ENCODE measurements around the gene TTLL8.

TTLL8 gene

DNA sequence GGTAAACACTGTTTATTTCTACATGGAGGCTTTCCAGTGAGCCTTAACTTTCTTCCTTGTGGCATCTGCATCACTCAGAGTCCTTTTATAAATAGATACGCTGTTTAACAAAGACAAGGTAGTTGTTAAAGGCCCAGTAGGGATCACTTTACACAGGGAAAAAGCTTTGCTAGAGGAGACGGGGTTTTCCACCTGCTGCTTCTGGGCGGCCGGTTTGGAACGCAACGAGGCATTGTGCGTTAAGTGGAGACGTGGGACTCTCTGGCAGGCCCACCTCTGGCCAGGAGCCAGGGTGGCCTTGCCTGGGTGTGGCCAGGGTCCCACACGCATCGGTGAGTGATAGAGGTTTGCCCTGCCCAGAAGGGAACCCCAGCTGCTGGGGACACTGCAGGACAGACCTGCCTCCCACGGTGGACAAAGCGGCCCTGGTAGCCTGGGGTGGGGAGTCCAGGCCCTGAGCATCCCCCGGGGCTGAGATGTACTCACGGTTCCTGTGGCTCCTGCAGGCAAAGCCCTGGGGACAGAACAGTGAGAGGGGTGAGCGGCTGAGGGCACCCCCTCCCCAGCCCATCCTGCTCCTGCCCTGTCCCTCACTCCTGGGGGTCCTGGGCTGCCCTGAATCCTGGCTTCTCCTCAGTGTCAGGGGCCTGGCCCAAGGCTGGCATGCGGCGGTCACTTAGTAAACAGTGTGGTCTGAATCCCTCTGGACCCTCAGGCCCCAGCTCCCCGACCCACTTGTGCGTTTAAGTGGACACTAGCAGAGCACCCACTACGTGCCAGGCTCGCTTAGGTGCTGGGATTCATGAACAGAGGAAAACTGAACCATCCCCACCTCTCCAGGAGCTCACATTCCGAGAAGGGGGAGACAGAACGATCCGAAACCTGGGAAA, 49.7 kb downstream of the TTLL8 start:
- in situ Hi-C loops (cut with MboI; ENCODE audit: low sequenced_read_pairs) = no loop called here

DNA sequence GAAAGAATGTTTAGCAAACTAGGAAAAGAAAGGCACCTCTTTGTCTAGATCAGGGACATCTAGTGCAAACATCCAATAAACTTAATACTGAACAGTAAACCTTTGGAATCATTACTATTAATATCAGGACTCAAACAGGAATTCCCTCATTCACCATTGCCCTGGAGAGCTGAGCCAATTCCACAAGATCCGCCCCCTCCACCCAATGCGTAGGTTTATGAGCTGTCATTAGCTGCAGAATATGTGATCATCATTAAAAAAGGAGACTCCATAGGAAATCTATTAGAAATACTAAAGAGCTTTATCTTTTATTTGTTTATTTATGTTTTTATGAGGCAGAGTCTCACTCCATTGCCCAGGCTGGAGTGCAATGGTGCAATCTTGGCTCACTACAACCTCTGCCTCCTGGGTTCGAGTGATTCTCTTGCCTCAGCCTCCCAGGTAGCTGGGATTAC, 51.0 kb downstream of the TTLL8 start:
- in situ Hi-C loops (cut with MboI; ENCODE audit: low sequenced_read_pairs) = no loop called here

DNA sequence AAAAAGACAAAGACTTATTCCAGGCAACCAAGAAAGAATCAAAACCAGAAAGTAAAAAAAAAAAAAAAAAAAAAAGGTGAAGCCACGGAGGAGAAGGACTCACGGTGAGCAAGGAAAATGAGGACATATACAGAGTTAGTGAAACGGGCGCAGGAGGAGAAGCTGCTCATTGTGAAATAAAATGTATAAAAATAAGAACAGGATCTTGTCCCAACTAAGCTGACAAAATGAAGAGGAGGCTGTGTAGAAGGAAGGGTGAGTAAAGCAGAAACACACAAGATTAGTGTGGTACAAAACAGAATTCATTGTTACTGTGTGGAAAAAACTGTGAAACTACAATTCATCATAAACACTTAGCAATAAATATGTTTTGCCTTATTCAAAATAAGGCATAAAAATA, 53.2 kb downstream of the TTLL8 start:
- in situ Hi-C loops (cut with MboI; ENCODE audit: low sequenced_read_pairs) = no loop called here

DNA sequence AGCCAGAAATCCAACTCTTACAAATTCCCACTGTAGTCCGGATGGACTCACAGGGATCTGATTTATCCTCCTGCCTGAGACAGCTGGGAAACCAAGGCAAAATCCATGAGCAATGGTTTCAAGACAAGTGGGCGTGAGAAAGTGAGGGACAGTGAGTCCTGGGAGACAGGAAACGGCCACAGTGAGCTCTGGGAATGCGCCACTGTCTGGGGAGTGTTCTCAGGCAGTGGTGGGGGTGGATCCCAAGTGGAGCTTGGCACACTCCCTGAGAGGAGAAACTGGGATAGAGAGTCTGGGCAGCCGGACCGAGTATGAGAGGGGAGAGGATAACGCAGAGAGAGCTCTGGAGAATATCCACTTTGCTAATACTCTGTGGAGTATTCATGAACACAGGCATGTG, 55.3 kb downstream of the TTLL8 start:
- in situ Hi-C loops (cut with MboI; ENCODE audit: low sequenced_read_pairs) = no loop called here

DNA sequence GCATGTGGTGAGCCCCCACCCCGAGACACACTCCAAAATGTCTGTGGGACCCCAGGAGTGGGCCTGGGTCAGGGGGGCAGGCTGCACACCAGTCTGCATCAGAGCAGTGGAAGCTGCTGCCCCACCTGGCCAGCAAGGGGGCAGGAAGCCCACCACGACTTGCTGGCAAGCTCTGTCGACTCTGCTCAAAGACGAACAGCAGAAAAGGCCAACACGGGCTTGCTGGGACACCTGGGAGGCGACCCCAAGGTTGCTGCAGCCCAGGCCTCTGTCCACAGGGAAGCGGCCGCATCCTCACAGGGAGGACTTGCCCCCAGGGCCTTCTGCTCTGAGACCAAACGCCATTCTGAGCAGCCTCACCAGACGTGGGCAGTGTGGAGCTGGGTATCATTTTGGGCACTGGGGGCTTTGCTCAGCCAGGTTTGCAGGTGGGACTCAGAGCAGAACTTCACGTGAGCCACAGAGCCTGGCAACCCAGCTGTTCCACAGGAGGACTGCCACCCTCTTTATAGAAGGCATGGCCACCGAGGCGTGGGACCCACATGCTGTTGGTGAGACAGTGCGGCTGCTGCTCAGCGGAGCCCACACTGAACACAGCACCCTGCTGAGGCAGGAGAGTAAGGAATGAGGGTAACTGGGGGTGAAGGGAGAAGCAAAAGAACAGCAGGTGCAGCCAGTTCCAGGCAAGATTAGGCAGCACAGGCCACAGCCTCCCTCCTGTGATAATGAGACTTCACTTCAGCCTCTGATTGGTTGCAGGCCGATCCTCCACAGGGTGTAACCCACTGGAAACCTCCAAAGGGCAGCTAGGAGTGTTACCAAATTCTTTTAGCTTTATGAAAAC, 56.5 kb downstream of the TTLL8 start:
- in situ Hi-C loops (cut with MboI; ENCODE audit: low sequenced_read_pairs) = no loop called here

DNA sequence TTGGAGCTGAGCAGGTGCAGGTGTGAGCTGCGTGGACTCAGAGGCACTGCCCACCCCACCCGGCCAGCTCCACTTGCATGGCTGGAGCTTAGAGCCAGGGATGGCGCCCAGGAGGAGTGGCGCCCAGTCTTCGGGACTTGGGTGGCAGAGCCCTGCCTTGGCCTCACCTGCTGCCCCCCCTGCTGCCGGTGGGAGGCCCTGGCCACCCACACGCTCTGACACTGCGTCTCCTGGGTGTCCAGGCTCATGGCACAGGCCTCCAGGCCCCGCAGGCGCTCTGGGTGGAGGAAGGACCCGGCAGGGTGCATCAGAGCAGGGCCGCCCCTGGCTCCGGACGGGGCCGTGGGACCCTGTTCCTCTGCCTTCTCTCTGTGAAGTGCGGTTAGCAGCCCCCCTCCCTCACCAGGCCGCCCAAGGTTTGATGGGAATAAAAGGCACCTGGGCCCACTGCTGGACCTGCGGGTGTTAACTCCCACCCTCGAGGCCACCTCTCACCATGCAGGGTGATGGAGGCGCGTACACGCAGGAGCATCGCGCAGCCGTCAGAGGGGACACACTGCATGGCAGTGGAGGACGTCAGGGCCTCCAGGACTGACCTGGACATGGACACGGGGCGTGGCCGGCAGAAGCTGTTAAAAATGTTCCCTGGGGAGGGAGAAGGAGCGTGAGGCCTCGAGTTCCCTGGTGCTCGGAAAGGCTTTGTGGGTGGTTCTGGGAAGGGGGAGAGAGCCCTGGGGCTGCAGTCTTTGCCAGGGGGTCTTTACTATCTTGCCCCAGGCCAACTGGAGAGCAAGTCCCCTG, 57.3 kb downstream of the TTLL8 start:
- in situ Hi-C loops (cut with MboI; ENCODE audit: low sequenced_read_pairs) = no loop called here

DNA sequence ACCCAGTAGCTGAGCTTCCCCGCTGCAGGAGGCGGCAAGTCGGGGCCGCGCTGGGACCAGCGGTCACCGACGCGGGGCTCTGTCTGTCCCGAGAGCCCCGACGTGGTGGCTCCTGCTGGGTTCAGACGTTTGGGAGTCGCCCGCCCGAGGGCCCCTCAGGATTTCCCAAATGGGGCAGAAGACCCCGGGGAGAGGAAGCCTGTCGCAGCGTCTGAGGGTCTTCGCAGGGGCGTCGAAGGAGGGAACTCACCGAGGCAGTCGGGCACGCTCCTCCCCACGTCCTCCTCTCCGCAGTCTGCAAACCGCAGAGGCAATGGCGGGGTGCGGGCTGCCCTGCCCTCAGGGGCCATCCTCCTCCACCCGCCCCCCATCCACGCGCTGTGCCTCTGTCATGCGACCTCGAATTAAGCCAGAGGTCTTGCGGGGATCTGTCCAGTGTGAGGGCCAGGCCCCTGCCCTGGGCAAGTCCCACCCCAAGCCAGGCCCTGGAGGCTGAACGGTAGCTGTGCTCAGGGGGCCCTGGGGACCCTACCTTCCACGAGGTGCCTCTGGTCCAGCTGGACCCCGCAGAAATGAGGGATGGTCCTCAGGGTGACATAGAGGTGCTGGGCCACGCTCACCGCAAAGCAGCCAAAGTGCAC, 58.0 kb downstream of the TTLL8 start:
- in situ Hi-C loops (cut with MboI; ENCODE audit: low sequenced_read_pairs) = no loop called here

DNA sequence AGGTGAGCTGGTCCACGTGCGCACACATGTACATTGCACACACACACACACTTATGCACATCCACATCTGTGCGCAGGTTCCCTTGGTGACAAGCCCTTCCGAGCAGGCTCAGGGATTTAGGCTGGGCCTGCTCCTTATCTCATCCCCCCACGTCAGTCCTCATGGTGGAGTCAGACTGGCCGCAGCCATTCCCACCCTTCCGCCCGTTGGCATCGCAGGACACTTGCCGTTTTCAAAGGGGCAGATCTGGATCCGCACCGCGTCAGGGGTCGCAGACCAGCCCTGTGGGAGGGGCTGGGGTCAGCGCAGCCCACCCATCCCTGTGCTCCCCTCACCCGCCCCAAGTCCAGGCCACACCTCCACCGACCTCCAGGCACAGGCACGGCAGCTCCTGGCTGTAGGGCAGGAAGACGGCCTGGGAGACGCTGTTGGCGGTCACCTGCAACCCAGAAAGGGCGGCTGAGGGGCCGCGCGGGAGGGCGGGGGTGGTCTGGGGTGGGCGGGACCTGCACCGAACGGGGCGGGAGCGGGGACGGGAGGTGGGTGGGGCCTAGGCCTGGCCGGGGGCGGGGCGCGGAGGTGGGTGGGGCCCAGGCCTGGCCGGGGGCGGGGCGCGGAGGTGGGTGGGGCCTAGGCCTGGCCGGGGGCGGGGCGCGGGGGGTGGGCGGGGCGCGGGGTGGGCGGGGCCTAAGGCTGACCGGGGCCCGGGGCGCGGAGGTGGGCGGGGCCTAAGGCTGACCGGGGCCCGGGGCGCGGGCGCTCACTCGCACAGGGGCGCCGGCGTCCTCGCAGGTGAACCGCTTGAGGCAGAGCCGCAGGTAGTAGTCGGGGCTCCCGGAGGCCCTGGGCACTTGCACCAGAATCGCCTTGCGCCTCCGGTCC, 58.8 kb downstream of the TTLL8 start:
- in situ Hi-C loops (cut with MboI; ENCODE audit: low sequenced_read_pairs) = no loop called here

DNA sequence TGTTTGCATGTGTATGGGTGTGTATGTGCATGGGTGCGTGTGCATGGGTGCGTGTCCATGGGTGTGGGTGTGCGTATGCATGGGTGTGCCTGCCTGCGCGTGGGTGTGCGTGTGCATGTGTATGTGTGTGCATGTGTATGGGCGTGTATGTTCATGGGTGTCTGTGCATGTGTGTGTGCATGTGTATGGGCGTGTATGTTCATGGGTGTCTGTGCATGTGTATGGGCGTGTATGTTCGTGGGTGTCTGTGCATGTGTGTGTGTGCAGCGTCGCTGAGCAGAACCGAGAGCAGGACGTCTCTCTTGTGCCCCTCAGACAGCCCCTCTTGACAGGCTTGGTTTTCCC, 59.4 kb downstream of the TTLL8 start:
- in situ Hi-C loops (cut with MboI; ENCODE audit: low sequenced_read_pairs) = no loop called here

DNA sequence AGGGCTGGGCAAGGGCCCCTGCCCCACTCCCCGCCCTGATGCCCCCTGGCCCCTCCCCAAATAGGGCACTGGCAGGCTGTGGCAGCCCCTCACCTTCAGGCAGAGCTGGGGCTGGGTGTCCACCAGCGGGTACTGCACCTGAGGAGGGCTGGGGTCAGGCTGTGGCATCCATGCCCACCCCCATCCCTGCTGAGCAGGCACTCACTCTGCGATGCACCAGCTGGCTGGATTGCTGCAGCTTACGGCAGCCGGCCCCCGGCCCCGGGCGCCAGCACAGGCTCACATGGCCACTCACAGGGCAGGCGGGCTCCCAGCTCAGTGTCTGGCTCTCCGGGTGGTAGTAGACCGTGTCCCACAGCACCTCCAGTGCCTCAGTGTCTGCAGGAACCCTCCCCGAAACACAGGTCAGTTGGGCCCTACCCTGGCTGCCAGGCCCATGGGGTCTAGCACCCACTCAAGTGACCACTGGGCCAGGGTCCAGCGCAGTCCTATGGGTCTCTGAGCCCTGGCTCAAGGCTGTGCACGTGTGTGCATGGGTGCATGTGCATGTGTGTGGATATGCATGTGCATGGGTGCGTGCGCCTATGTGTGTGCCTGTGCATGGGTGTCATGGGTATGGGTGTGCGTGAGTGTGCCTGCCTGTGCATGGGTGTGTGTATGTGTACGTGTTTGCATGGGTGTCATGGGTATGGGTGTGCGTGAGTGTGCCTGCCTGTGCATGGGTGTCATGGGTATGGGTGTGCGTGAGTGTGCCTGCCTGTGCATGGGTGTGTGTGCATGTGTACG, 60.0 kb downstream of the TTLL8 start:
- in situ Hi-C loops (cut with MboI; ENCODE audit: low sequenced_read_pairs) = no loop called here

DNA sequence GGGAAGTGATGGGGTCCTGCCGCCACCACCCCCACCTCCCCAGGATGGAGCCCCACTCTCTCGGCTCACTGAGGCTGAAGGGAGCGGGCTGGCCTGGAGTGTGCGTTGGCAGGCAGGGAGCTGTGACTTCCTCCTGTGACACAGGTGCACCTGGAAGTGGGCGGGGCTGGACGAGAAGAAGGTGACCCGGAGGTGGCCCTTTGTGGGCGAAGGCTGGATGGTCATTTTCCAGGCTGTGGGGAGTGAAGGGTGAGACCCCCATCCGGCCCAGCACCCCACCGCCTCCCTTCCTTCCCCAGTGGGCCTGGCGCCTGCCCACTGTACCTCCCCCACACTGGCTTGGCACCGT, 60.9 kb downstream of the TTLL8 start:
- in situ Hi-C loops (cut with MboI; ENCODE audit: low sequenced_read_pairs) = no loop called here

DNA sequence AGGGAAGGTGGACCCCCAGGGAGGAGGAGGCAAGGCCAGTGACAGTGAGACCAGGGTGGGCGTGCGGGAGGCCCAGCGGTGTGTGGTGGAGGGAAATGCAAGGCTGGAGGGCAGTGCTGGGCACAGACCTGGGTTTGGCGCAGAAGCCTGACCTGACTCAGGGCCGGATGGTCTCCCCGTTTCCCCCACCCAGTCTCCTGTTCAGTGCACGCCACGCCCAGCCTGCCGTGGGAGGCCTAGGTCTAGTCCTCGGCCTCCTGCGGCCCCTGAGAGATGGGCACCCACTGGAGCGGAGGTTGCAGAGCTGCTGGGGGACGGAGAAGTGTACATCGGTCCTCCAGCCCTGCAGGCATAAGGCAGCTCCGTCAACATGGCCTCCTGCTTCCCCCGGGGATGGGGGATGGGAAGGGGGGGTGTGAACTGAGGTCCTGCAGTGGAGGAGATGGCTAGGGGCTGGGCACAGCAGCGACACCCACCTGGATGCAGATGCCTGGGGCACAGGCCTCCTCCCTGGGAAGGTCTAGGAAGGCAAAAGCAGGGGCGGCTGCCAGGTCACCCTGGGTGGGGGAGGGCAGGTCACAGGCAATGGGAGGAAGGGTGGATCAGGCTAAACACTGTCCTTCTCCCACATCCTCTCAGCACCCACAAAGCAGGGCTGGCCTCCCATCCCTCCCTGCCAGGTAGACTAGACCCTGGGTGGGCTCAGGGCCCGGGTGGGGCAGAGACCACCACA, 61.4 kb downstream of the TTLL8 start:
- in situ Hi-C loops (cut with MboI; ENCODE audit: low sequenced_read_pairs) = no loop called here

DNA sequence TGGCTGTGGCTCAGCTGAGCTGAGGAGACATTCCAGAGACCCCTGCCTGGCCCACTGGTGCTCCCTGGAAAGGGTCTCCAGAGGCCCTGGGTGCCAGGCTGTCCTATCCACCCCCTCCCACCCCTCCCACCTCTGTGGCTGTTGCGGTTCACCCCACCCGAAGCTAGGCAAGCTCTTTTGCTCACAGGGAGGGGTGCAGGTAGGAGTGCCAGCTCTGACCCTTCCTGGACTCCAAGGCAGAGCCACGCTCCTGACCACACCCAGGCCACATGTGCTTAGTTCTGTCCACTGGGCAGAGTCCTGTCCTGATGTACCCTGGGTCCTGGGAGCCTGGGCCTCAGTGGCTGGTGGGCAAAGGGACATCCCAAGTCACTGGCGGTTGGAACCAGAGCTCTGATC, 62.0 kb downstream of the TTLL8 start:
- in situ Hi-C loops (cut with MboI; ENCODE audit: low sequenced_read_pairs) = no loop called here

DNA sequence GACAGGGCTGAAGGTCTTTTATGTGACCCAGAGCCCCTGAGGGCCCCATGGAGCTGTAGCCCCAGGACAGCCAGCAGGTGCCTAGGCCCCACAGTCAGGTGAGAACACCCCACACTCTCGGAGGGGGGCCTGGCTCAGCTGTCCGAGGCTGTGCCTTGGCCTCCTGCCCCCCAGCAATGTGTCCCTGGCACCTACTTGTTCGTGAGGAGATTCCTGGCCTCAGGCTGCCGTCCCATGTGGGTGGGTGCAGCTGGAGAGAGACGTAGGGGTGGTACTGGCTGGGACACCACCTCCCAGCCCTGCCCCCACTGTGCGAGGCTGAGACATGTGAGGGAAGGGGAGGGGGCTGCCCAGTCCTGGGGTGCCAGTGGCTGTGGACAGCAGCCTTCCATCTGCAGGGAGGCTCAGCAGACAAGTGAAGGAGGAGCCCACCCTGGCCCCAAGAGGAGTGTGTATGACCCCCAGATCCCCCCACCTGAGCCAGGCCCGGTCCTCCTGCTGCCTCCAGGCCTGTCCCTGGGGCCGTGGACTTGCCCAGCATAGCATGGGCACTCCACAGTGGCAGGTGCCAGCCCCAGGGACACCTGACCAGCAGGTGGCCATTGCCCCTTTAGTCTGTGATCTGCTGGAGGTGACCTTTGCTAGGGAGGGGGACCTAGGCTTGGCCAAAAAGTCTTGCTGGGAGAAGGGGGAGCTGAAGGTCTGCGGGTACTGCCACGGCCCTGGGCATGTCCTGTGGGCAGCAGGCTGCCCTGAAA, 62.6 kb downstream of the TTLL8 start:
- in situ Hi-C loops (cut with MboI; ENCODE audit: low sequenced_read_pairs) = no loop called here

DNA sequence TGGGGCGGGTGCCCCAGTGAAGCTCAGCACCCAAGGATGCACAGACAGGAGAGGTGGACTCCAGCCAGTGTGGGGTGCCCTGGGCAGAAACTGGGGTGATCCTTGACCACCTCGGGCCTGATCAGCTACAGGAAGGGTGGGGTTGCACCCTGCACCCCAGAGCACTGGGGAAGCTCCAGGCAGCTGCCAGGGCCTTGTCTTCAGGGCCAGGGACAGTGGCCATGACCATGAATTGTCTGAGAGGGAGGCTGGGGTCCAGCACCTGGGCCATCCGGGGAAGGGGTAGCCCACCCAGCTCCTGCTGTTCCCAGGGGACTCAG, 63.1 kb downstream of the TTLL8 start:
- in situ Hi-C loops (cut with MboI; ENCODE audit: low sequenced_read_pairs) = no loop called here

DNA sequence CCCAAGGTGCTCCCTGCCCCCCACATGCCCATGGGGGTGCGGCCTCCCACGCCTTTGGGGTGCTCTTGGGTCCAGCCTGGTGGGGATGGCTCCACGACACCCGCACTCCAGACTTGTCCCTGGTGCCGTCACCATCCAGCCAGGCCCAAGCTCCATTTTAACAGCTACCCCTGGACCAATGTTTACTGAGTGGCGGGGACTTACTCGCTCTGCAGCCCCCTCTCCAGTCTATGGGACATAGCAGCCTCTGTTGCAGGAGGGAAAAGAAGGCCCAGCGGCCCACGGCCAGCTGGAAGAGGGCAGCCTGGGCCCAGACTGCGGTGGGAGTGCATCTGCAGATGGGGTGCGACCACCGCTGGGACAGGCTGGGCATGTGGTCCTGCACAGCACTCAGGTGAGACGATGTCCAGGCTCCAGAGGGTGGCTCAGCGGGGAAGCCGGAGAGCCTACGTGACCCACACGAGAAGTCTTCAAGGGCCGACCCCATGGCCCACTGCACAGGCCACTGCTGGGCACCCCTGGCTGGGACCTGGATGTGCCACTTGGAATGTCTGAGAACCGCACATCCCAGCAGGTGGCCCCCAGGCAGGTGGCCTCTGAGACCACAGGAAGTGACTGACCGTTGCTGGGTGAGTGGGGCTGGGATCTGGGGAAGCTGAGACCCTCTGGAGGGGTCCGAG, 63.6 kb downstream of the TTLL8 start:
- in situ Hi-C loops (cut with MboI; ENCODE audit: low sequenced_read_pairs) = no loop called here

DNA sequence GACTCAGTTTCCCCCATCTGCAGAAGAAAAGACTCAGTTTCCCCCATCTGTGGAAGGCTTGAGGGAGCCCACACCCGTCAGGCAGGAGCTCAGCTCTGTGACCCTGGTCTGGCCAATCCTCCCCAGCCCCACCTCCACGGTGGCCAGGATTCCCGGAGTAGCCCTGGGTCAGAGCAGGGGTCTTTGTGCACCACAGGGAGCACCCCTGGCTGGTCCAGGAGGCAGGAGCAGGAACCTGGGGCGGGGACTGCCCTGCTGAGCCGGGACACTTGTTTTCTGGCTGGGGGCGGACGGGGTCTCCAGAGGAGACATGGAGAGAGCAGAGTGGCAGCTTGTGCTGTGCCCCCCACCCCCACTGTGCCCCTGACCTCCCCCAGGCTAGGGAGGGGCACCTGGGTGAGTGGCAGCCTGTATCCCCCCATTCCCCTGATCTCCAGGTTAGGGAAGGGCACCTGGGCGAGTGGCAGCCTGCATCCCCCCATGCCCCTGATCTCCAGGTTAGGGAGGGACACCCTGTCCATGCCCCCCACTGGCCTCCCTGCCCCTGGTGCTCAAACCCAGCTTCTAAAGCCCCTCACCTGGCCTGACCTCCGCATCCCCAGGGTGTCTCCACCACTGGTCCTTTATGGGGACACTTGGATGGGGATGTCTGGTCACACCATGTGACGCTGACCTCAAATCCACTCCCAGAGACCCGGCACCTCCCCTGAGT, 64.3 kb downstream of the TTLL8 start:
- in situ Hi-C loops (cut with MboI; ENCODE audit: low sequenced_read_pairs) = no loop called here
